Activated CD4-positive, alpha-beta T cell treated with anti-CD3 and anti-CD28 coated beads, Interleukin-2, amount 50 U/mL, for 4 hours (primary cell): Measurements from ENCODE around the gene TRAF3IP1.
"Not testable (repeated sequence)": the region's sequence is repeated elsewhere in the genome, so short reads cannot be mapped to it uniquely, and the experiment has no call there.

ENCODE experiments used
- DNase-seq, 2 experiments: peaks; one replicate each; pipeline ENCODE4 v3.0.0-alpha.2; 2020

Gene TRAF3IP1

DNA sequence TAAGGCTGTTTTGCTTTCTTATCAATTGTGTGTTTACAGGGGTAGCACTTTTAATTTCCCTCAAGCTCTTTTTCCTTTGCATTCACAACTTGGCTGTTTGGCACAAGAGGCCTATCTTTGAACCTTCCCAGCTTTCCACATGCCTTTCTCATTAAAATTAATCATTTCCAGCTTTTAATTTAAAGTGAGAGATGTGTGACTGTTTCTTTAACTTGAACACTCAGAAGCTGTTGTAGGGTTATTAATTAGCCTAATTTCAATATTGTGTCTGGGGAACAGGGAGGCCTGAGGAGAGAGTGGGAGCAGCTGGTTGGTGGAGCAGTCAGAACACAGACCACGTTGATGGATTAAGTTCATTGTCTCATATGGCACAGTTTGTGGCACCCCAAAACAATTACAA lies 111.1 kb downstream of the TRAF3IP1 start:
- no peak for DNase-seq

- DNase-seq, result no peak
These were observed 113.1 kb downstream of the TRAF3IP1 start for GRCh38 chr2:238433300-238433915.

DNA sequence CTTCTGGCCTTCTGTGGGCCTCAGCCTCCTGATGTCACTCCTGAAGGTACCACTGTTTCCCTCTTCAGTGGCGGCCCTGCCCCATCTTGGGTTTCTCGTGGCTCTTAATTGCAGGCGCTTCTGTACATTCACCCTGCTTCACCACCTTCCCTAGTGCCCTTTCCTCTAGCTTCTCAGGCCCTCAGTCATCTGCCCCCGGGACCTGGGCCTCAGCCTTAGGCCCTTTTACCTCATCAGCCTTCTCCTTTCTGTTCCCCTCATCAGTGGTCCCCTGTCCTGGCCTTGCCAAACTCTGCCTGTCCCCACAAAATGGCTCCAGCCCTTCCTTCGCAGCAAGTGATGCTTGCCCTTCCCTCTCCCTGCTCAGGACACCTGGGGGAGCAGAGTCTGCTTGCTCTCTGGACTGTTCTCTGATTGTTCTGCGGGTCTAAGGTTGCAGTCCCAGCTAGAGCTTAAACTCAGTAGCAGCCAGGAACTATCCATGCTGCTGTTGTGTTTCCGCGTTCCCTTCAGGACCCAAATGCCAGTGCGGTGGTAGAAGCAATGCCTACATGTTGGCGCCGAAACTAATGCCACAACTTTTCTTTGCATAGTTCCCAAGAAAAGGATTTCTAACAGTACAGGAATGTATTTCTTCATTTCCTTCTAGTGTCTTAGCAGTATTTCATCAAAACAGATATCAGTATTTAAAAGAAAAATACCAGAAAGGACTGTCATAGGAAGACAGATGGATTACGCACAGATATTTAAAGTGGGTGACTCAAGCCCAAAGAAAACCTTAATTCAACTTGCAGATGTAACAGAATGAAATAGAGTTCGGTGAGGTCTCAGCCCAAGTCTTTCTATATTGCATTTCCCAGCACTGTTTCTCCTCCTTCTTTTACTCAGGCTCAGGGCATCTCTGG lies 113.9 kb downstream of the TRAF3IP1 start:
- DNase-seq, result no peak

DNA sequence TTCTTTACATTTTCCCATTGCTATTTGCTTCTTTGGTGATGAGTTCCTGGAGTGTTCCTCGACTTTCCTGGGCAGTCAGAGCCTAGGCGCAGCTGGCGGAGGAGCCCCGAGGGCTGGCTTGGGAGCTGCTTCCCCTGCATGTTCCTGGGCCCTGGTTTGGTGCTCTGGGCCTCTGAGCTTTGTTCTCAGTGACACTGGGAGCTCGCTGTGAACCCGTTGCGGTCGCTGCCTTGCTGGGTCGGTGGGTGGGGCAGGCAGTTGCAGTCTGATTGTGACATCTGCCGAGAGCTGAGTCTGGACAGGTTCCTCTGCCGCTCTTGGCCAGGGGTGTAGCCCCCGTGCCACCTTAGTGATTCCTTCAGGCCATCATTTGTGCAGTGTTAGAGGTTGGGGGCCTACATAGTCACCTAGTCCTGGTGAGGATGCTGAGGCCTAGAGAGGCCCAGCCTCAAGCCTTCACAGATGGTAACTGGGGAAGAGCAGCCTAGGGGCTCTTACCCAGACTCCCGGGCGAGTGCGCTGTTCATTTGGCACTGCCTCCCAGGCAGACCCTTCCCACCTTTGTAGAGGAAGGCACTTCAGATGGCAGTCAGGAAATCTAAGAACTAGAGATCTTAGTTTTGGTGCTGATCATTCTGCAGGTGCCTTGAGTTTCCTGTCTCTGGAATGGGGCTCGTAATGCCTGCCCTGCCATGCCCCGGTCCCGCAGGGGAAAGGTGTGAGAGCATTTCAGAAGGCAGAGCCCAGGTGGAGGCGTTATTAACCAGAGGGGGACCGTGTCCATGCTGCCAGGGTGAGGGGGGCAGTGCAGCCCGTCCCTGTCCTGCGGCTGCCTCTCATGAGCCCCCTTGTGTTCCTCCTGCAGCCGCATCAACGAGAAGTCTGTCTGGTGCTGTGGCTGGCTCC lies 114.8 kb downstream of the TRAF3IP1 start:
- DNase-seq, result no peak

DNA sequence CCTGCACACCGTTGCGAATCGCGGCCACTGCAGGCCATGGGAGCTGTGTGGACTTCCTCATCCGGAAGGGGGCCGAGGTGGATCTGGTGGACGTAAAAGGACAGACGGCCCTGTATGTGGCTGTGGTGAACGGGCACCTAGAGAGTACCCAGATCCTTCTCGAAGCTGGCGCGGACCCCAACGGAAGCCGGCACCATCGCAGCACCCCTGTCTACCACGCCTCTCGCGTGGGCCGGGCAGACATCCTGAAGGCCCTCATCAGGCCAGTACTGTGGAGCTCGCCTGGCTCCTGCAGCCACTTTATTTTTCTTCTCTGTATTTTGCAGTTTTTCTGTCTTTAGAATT lies 115.4 kb downstream of the TRAF3IP1 start:
- no peak for DNase-seq

- DNase-seq, result peak; percentile 57 to 61
These were observed 118.8 kb downstream of the TRAF3IP1 start for GRCh38 chr2:238438856-238439849.

DNA sequence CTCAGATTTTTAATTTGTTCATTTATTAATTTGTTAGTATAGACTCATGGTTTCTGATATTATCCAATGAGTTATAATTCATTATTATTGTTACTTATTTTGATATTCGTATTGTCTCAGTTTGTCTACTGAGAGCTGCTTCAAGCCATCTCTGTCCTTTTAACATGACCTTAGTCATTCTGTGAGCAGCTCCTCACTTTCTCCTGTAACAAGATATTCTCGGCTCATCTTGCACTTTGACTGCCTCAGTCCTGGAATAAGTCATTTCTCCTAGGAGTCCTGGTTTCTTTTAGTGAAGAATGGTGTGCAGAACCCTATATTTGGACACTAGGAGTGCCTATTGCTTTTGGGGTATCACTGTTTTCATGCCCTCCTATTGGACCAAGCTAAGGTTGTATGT lies 119.6 kb downstream of the TRAF3IP1 start:
- DNase-seq, result no peak

- DNase-seq, result no peak
These were observed 120.0 kb downstream of the TRAF3IP1 start for GRCh38 chr2:238440331-238440730.

DNA sequence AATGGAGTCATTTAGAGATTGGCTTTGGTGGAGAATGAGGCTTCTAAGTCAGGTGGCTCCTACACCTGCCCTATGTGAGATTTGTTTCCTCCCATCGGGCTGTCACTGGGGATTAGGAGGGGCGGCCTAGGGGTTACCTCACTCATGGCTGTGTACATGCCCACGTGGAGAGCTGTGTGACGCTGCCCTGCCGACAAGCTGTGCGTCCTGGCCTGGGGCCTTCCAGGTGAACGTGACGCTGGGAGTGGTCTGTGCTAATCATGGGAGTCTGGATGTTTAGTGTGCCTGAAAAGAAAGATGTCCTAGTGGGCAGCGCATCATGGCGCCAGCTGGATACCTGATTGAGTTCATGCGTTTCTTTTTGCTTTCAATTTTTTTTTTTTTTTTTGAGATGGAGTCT lies 120.4 kb downstream of the TRAF3IP1 start:
- no peak for DNase-seq

GRCh38 chr2:238441262-238442114 lies 121.2 kb downstream of the TRAF3IP1 start:
- DNase-seq, result no peak

DNA sequence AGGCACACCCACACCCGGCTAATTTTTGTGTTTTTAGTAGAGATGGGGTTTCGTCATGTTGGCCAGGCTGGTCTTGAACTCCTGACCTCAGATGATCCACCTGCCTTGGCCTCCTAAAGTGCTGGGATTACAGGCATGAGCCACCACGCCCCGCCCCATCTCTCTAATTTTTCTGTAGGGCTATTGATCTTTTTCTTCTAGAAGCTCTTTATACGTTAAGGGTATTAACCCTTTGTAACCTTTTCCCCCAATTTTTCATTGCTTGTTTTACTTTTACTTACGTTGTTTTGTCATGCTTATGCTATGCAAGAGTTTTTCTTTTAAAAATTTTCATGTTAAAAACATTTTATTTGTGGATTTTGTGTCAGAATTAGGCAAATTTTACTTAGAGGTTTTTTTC lies 121.9 kb downstream of the TRAF3IP1 start:
- not testable (repeated sequence) for DNase-seq

DNA sequence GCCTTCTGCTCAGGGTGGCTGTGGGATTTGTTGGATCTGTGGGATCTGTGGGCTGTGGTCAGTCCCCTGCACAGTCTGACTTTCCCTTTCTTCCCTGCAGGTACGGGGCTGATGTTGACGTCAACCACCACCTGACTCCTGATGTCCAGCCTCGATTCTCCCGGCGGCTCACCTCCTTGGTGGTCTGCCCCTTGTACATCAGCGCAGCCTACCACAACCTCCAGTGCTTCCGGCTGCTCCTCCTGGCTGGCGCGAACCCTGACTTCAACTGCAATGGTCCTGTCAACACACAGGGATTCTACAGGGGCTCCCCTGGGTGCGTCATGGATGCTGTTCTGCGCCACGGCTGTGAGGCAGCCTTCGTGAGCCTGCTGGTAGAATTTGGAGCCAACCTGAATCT lies 123.9 kb downstream of the TRAF3IP1 start:
- DNase-seq, result no peak

- no peak for DNase-seq
These were observed 125.3 kb downstream of the TRAF3IP1 start for GRCh38 chr2:238445409-238446190.

GRCh38 chr2:238446371-238446770 lies 126.1 kb downstream of the TRAF3IP1 start:
- DNase-seq, result no peak

- DNase-seq, result no peak
These were observed 128.0 kb downstream of the TRAF3IP1 start for GRCh38 chr2:238448031-238448955.

GRCh38 chr2:238449241-238449640 lies 128.9 kb downstream of the TRAF3IP1 start:
- DNase-seq, result no peak

DNA sequence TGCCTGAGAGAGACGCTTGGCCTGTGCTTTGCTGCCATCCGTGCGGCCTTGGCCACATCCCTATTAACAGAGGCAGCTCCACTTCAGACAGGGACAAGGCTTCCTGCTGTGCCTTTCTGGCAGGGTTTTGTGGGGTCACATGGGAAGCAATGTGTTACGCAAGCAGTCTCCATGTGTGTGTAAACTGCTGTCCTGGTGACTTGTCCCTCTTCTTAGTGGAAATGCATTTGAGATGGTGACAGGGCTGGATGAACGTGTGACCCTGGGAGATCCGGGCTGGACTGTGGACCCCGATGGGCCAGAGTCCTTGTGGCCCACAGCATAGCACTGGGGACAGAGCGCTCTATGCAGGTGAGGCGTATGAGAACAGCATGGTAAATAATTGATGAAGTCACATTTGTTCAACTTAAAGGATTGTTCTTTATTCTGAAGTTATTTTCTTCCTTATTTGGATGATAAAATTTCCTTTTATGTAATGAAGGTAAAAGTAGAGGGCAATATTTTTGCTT lies 129.6 kb downstream of the TRAF3IP1 start:
- no peak for DNase-seq

- no peak for DNase-seq
These were observed 130.1 kb downstream of the TRAF3IP1 start for GRCh38 chr2:238450440-238450861.
